ENCODE measurements around the gene GNAI3. TPM values are rescaled to one million over a fixed set of nuclear protein-coding genes. Genes with fewer than 3 reads are reported as not detected.

GNAI3 gene
- total and polyA plus RNA-seq, 2 of the 8 experiments (the other 6 are each of a cell fraction or from before 2014, with no cell fraction given) = 4.0 to 9.8 TPM

- Histone ChIP-seq H2BK12ac (ENCODE audit: low read depth, low read length) (no peak overlapping the region), H3K27me3 (replicated peaks in 1 of 4; ENCODE audit: control insufficient read depth in 3 of 4, extremely low read depth in 1 of 4, insufficient read depth in 3 of 4, low read length in 3 of 4) (peaks cover 0 to 5% (median 4%) of the 10 kb centered on the region in 4 experiments; a peak in 5 of 7 replicates), H3K23ac (ENCODE audit: insufficient read length) (no peak overlapping the region), H3K4me2 (ENCODE audit: insufficient read depth in 1 of 2, low read depth in 2 of 2, low read length in 2 of 2) (no peak overlapping the region), H4K5ac (ENCODE audit: insufficient read length, low read depth, low read length) (no peak overlapping the region), H3K9me3 (ENCODE audit: insufficient read depth in 2 of 2, low read depth in 1 of 2, low read length in 1 of 2) (no peaks in the 10 kb centered on the region), H3K27ac (ENCODE audit: low read depth, low read length) (no peak overlapping the region), H4K91ac (replicated peaks; ENCODE audit: insufficient read length, low read length) (no peak overlapping the region), H2BK20ac (ENCODE audit: low read length) (no peak overlapping the region), H2BK120ac (replicated peaks; ENCODE audit: low read depth, low read length) (no peak overlapping the region), H3K56ac (replicated peaks; ENCODE audit: insufficient read length, low read depth, low read length) (no peak overlapping the region), H3K23me2 (ENCODE audit: low read depth, low read length) (peaks cover 9% of the 10 kb centered on the region), H3K14ac (ENCODE audit: insufficient read length) (no peak overlapping the region), H4K20me1 (replicated peaks in 1 of 2; ENCODE audit: control insufficient read depth in 1 of 2, insufficient read depth in 2 of 2, low read length in 2 of 2) (no peaks in the 10 kb centered on the region), H3K36me3 (ENCODE audit: control insufficient read depth in 2 of 4, insufficient read depth in 4 of 4, low read length in 3 of 4) (no peaks in the 10 kb centered on the region), H4K8ac (ENCODE audit: extremely low read depth, insufficient read depth, low read length) (no peak overlapping the region), H3K4me3 (ENCODE audit: extremely low read depth in 1 of 4, insufficient read depth in 2 of 4, low read depth in 3 of 4, low read length in 4 of 4) (no peak overlapping the region), H2BK15ac (ENCODE audit: low read length) (no peak overlapping the region), H3K4ac (replicated peaks; ENCODE audit: insufficient read length, low read depth, low read length) (no peak overlapping the region), H3K79me2 (ENCODE audit: control insufficient read depth in 1 of 2, insufficient read depth in 2 of 2, low read length in 2 of 2) (no peaks in the 10 kb centered on the region), H3K9ac (replicated peaks in 1 of 4; ENCODE audit: extremely low read depth in 1 of 4, low read depth in 3 of 4, low read length in 3 of 4) (no peak overlapping the region), H3K18ac (ENCODE audit: extremely low read depth, low read length) (no peak overlapping the region), H3K4me1 (replicated peaks in 1 of 4; ENCODE audit: control insufficient read depth in 3 of 4, insufficient read depth in 4 of 4, low read length in 3 of 4) (0 out of 7 replicates have a peak, but pooled peaks cover 0 to 3% (median 0%) of the 10 kb centered on the region in 4 experiments), H2BK5ac (ENCODE audit: low read depth, low read length) (no peak overlapping the region), H2AFZ (ENCODE audit: low read length) (no peak overlapping the region), H3K79me1 (ENCODE audit: low read depth, low read length) (no peaks in the 10 kb centered on the region), H2AK5ac (ENCODE audit: low read depth, low read length) (no peak overlapping the region)
- ChIA-PET POLR2A (ENCODE audit: partially characterized antibody) (interaction anchor here (1.0 kb wide), 1 partner anchor 11 kb away, joined by 3 read pairs; no protein-coding TSS in a partner anchor), CTCF (ENCODE audit: partially characterized antibody) (interaction anchor here (1.5 to 11.8 kb wide), 2 partner anchors 19 to 115 kb away, joined by 6 to 185 read pairs; no protein-coding TSS in a partner anchor)
- WGBS, 2 experiments (ENCODE audit: extremely low coverage in 1 of 2, insufficient coverage in 1 of 2, insufficient read length in 1 of 2, insufficient replicate concordance in 2 of 2, low coverage in 1 of 2, low lambda C conversion rate in 2 of 2, missing lambda C conversion rate in 1 of 2) = 100% methylated on average over 2 of the region's 2 CpGs; no CpG with 5 or more reads in 1 of the 2 experiments
- TF ChIP-seq RAD21 (IDR thresholded peaks at IDR 0.05 in 1 of 2, conservative IDR thresholded peaks at IDR 0.05 in 1 of 2; ENCODE audit: low read depth in 2 of 2, low read length in 2 of 2) = no peak
- FAIRE-seq (no peak), DNase-seq (ENCODE audit: low read depth in 1 of 2, low spot score in 2 of 2) (no peak)
Observed at GRCh38 chr1:109659145-109659544, 110.7 kb downstream of the GNAI3 start.

Measured in H1 (cell line).